Liver (tissue), 9 donors: ENCODE data around the gene C14orf93. TPM values are rescaled to one million over a fixed set of nuclear protein-coding genes. Genes with fewer than 3 reads are reported as not detected.
A peak's percentile ranks its signal among the peaks of the same experiment; 100 is the strongest.

Source experiments
- DNase-seq: peaks from one replicate; pipeline ENCODE4 v3.0.0-alpha.2; 2017; ENCODE audit warnings: low spot score
- H3K27ac ChIP-seq, 2 donors: one replicate each; pipeline ENCODE4 v1.7.0; 2013; ENCODE audit warnings: inconsistent platforms in 2 of 2, low read length in 2 of 2, control low read depth in 1 of 2, low read depth in 1 of 2, mild to moderate bottlenecking in 1 of 2
- H3K27me3 ChIP-seq, 4 donors: one replicate each; pipeline versions ENCODE4 v1.6.1 to v1.7.0; 2013; ENCODE audit warnings: low read length in 3 of 4, inconsistent platforms in 1 of 4, mild to moderate bottlenecking in 1 of 4, moderate library complexity in 1 of 4; ENCODE audit not compliant: control insufficient read depth in 4 of 4, insufficient read depth in 4 of 4
- H3K36me3 ChIP-seq, 4 donors: one replicate each; pipeline versions ENCODE4 v1.6.1 to v1.7.0; 2013; ENCODE audit warnings: low read length in 3 of 4, mild to moderate bottlenecking in 3 of 4, low read depth in 1 of 4, moderate library complexity in 1 of 4; ENCODE audit not compliant: control insufficient read depth in 4 of 4, insufficient read depth in 3 of 4
- H3K4me1 ChIP-seq, 4 donors: one replicate each; pipeline versions ENCODE4 v1.6.1 to v1.7.0; 2013; ENCODE audit warnings: low read length in 3 of 4, mild to moderate bottlenecking in 3 of 4, moderate library complexity in 1 of 4; ENCODE audit not compliant: control insufficient read depth in 4 of 4, insufficient read depth in 4 of 4
- H3K4me3 ChIP-seq, 3 donors: one replicate each; pipeline versions ENCODE4 v1.6.1 to v1.7.0; 2013; ENCODE audit warnings: low read length in 3 of 3, control low read depth in 1 of 3, low read depth in 1 of 3, mild to moderate bottlenecking in 1 of 3
- H3K9ac ChIP-seq, 2 donors: one replicate each; pipeline ENCODE4 v1.7.0; 2013; ENCODE audit warnings: low read length in 2 of 2, mild to moderate bottlenecking in 2 of 2, moderate library complexity in 2 of 2, control low read depth in 1 of 2, low read depth in 1 of 2
- H3K9me3 ChIP-seq, 4 donors: one replicate each; pipeline versions ENCODE4 v1.6.1 to v1.7.0; 2013; ENCODE audit warnings: low read length in 3 of 4; ENCODE audit not compliant: control insufficient read depth in 4 of 4
- FOXA1 ChIP-seq: IDR thresholded peaks from 2 replicates; pipeline ENCODE4 v1.6.1; 2016; ENCODE audit warnings: antibody characterized with exemption
- GABPA ChIP-seq, 2 donors: IDR thresholded peaks in 1 of 2; conservative IDR thresholded peaks in 1 of 2; 2 replicates each; pipeline ENCODE4 v1.6.1; 2016; ENCODE audit warnings: antibody characterized with exemption in 2 of 2, mild to moderate bottlenecking in 1 of 2, moderate library complexity in 1 of 2
- HNF4A ChIP-seq, 2 donors: conservative IDR thresholded peaks; 2 replicates each; pipeline ENCODE4 v1.6.1; 2016; ENCODE audit warnings: antibody characterized with exemption in 2 of 2, mild to moderate bottlenecking in 2 of 2
- HNF4G ChIP-seq: IDR thresholded peaks from 2 replicates; pipeline ENCODE4 v1.6.1; 2016; ENCODE audit warnings: antibody characterized with exemption
- JUND ChIP-seq, 2 donors: IDR thresholded peaks; 2 replicates each; pipeline ENCODE4 v1.6.1; 2016; ENCODE audit warnings: antibody characterized with exemption in 2 of 2
- RAD21 ChIP-seq, 2 donors: IDR thresholded peaks; 2 replicates each; pipeline ENCODE4 v1.6.1; 2016; ENCODE audit warnings: antibody characterized with exemption in 2 of 2, mild to moderate bottlenecking in 2 of 2
- SP1 ChIP-seq: IDR thresholded peaks from 2 replicates; pipeline ENCODE4 v1.6.1; 2018; ENCODE audit warnings: antibody characterized with exemption, mild to moderate bottlenecking
- WGBS: extraction: QIAGEN DNeasy Blood & Tissue Kit; methylation state at CpG from one replicate; pipeline ENCODE4 v1.1.7; 2013; 5-methylcytosine and 5-hydroxymethylcytosine counted together
- polyA plus RNA-seq, 2 donors: library from polyadenylated mRNA; stranded (reverse) in 1 of 2; unstranded in 1 of 2; fragments of 200-250 nt in 1 of 2; fragments of >200 nt in 1 of 2; fragmentation: Nextera tagmentation in 1 of 2; extraction: Ambion mirVana in 1 of 2; gene quantifications; one replicate each; pipeline versions ENCODE4 v1.2.1 to v1.2.3, GENCODE V29; 2013 to 2015
- total RNA-seq, 2 donors: library from RNA; depleted of rRNA; stranded (reverse); fragments of >200 nt; gene quantifications; one replicate each; pipeline ENCODE4 v1.2.3, GENCODE V29; 2014
- TF ChIP-seq, protein P1 (sequence below): fragments of 150-350 bp; IDR thresholded peaks from 2 replicates; pipeline ENCODE4 v1.5.1; 2017; ENCODE audit warnings: improper control_type of control experiment, low read depth, low read length; ENCODE audit not compliant: missing input control
- TF ChIP-seq, protein P2 (sequence below): IDR thresholded peaks from 2 replicates; pipeline ENCODE4 v1.6.1; 2016; ENCODE audit warnings: antibody characterized with exemption, mild to moderate bottlenecking
- TF ChIP-seq, protein P3 (sequence below): IDR thresholded peaks from 2 replicates; pipeline ENCODE4 v1.6.1; 2016; ENCODE audit warnings: antibody characterized with exemption
- donor health status: healthy.
- donor health status: healthy.
- donor health status: healthy.
- donor health status: healthy.
- donor health status: healthy.

The C14orf93 gene
- total and polyA plus RNA-seq, 4 donors: 2.1 to 7.1 (median 3.4) TPM

DNA sequence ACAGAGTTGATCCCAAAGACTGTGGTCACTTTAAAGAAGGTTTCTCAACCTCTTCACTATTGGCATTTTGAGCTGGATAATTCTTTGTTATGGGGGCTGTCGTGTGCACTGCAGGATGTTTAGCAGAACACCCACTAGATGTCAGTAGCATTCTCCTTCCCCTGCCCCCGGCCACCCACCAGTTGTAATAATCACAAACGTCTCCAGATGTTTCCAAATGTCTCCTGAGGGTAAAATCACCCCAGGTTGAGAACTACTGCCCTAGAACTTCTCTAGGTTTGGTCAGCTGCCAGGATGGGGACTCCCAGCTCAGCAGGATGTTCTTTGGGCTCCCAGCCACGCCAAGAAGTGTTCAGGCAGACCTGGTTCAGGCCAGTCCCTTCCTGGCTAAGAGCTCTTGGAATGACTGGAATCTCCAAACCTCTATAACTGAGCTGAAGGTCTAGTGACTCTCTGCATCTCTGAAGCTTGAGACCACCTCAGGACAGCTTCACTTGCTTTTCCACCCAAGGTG, 15.1 kb downstream of the C14orf93 start:
- Histone ChIP-seq H3K27ac (no peak overlapping the region), H3K36me3 (peaks cover 0 to 8% (median 4%) of the 10 kb centered on the region in 4 donors), H3K9ac (no peak overlapping the region), H3K4me3 (no peak overlapping the region), H3K27me3 (no peaks in the 10 kb centered on the region), H3K9me3 (no peaks in the 10 kb centered on the region), H3K4me1 (no peaks in the 10 kb centered on the region)
- TF ChIP-seq, protein P1, sequence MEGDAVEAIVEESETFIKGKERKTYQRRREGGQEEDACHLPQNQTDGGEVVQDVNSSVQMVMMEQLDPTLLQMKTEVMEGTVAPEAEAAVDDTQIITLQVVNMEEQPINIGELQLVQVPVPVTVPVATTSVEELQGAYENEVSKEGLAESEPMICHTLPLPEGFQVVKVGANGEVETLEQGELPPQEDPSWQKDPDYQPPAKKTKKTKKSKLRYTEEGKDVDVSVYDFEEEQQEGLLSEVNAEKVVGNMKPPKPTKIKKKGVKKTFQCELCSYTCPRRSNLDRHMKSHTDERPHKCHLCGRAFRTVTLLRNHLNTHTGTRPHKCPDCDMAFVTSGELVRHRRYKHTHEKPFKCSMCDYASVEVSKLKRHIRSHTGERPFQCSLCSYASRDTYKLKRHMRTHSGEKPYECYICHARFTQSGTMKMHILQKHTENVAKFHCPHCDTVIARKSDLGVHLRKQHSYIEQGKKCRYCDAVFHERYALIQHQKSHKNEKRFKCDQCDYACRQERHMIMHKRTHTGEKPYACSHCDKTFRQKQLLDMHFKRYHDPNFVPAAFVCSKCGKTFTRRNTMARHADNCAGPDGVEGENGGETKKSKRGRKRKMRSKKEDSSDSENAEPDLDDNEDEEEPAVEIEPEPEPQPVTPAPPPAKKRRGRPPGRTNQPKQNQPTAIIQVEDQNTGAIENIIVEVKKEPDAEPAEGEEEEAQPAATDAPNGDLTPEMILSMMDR: peak; percentile 38
- peak; percentile 64 to 71 for TF ChIP-seq RAD21 (IDR thresholded peaks at IDR 0.05)
- TF ChIP-seq, protein P2, sequence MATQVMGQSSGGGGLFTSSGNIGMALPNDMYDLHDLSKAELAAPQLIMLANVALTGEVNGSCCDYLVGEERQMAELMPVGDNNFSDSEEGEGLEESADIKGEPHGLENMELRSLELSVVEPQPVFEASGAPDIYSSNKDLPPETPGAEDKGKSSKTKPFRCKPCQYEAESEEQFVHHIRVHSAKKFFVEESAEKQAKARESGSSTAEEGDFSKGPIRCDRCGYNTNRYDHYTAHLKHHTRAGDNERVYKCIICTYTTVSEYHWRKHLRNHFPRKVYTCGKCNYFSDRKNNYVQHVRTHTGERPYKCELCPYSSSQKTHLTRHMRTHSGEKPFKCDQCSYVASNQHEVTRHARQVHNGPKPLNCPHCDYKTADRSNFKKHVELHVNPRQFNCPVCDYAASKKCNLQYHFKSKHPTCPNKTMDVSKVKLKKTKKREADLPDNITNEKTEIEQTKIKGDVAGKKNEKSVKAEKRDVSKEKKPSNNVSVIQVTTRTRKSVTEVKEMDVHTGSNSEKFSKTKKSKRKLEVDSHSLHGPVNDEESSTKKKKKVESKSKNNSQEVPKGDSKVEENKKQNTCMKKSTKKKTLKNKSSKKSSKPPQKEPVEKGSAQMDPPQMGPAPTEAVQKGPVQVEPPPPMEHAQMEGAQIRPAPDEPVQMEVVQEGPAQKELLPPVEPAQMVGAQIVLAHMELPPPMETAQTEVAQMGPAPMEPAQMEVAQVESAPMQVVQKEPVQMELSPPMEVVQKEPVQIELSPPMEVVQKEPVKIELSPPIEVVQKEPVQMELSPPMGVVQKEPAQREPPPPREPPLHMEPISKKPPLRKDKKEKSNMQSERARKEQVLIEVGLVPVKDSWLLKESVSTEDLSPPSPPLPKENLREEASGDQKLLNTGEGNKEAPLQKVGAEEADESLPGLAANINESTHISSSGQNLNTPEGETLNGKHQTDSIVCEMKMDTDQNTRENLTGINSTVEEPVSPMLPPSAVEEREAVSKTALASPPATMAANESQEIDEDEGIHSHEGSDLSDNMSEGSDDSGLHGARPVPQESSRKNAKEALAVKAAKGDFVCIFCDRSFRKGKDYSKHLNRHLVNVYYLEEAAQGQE: no peak
- TF ChIP-seq HNF4A (conservative IDR thresholded peaks at IDR 0.05): no peak
- DNase-seq: no peak
- WGBS: 29% methylated on average over 4 of the region's 4 CpGs

DNA sequence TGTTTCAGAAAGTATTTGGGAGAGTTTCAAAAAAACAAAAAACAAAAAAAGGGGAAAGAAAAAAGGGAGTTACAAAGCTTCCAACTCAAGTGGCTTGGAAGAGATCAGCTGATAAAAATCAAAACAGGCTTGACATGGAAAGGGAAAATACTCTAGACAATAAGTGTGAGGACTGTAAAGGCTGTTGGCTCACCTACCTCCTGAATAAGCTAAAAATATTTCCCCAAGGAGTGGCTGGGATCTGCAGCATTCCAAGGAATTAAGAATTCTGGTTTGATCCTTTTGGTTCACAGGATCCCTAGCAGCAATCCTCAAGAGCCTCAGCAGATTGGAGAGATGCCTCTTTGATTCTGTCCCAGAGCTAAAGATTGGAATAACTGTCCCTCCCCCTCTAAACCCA, 16.4 kb downstream of the C14orf93 start:
- Histone ChIP-seq H3K4me1 (no peaks in the 10 kb centered on the region), H3K27me3 (no peaks in the 10 kb centered on the region), H3K9ac (no peak overlapping the region), H3K4me3 (no peak overlapping the region), H3K27ac (no peak overlapping the region), H3K9me3 (no peaks in the 10 kb centered on the region), H3K36me3 (peaks cover 0 to 11% (median 9%) of the 10 kb centered on the region in 4 donors)
- TF ChIP-seq, protein P1: no peak
- TF ChIP-seq, protein P3, sequence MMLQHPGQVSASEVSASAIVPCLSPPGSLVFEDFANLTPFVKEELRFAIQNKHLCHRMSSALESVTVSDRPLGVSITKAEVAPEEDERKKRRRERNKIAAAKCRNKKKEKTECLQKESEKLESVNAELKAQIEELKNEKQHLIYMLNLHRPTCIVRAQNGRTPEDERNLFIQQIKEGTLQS: no peak
- TF ChIP-seq FOXA1: no peak
- no peak for TF ChIP-seq GABPA (IDR thresholded peaks at IDR 0.05 in 1 of 2, conservative IDR thresholded peaks at IDR 0.05 in 1 of 2)
- no peak for TF ChIP-seq HNF4A (conservative IDR thresholded peaks at IDR 0.05)
- TF ChIP-seq HNF4G: no peak
- TF ChIP-seq, protein P2: no peak
- TF ChIP-seq SP1: no peak
- TF ChIP-seq JUND (IDR thresholded peaks at IDR 0.05): no peak
- DNase-seq: no peak
